Adipocyte (in vitro differentiated cells): ENCODE data around the gene TMEM132C.

Source experiments
- DNase-seq: peaks from one replicate; pipeline ENCODE4 v3.0.0-alpha.2; 2015; ENCODE audit warnings: low read depth
- H3K27me3 ChIP-seq: replicated peaks from 2 replicates; pipeline ENCODE4 v1.7.0; 2013; ENCODE audit warnings: mild to moderate bottlenecking, low read length, moderate library complexity; ENCODE audit not compliant: control insufficient read depth, insufficient read depth
- H3K36me3 ChIP-seq: 2 replicates; pipeline ENCODE4 v1.7.0; 2013; ENCODE audit warnings: low read length, mild to moderate bottlenecking, moderate library complexity; ENCODE audit not compliant: control insufficient read depth, insufficient read depth, severe bottlenecking
- H3K4me1 ChIP-seq: 2 replicates; pipeline ENCODE4 v1.7.0; 2013; ENCODE audit warnings: mild to moderate bottlenecking, low read length, moderate library complexity; ENCODE audit not compliant: control insufficient read depth, insufficient read depth
- H3K4me3 ChIP-seq: 2 replicates; pipeline ENCODE4 v1.7.0; 2013; ENCODE audit warnings: mild to moderate bottlenecking, low read length, moderate library complexity
- H3K9ac ChIP-seq: 2 replicates; pipeline ENCODE4 v1.7.0; 2013; ENCODE audit warnings: mild to moderate bottlenecking, low read length, moderate library complexity
- H3K9me3 ChIP-seq: 2 replicates; pipeline ENCODE4 v1.7.0; 2013; ENCODE audit warnings: mild to moderate bottlenecking, low read length, moderate library complexity; ENCODE audit not compliant: control insufficient read depth

The TMEM132C gene

DNA sequence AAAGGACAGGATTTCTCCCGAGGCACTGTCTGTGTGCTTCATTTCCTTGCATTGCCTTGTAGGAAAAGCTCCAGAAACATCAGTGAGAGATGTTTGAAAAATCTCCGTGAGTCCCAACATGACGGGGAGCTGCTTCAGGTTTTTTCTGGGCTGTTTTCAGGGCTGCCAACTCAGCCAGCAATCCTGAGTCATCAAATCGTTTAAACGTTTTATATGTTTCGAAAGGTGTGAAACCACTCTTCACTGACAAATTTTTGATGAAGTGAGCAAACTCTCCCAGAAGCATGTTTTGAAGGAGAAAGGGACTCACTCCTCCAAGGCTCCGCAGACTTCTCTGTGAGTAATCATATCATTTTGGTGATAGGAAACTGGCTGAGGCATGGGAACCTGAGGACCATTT lies 240.5 kb downstream of the TMEM132C start:
- Histone ChIP-seq H3K9me3 (peaks cover 6% of the 10 kb centered on the region), H3K4me3 (no peak overlapping the region), H3K4me1 (no peaks in the 10 kb centered on the region), H3K9ac (no peak overlapping the region), H3K36me3 (no peaks in the 10 kb centered on the region), H3K27me3 (no peaks in the 10 kb centered on the region)
- DNase-seq, result no peak

DNA sequence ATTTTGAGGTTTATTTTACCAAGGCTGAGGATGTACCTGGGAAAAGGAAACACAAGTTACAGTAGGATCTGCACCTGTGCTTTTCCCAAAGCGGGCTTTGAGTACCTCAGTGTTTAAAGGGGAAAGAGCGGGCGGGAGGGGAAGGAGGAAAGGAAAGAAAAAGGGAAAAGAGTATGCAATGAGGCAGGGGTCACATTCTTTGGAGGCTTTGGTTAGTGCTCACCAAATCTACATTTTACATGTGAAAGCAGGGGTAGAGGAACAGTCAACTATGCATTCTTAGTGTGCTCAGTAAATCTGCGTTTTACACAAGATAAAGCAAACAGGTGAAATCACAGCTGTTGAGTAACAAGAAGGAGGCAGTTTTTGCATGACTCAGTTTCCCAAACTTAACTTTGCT lies 242.2 kb downstream of the TMEM132C start:
- H3K4me3 ChIP-seq, result no peak overlapping the region
- DNase-seq, result no peak

DNA sequence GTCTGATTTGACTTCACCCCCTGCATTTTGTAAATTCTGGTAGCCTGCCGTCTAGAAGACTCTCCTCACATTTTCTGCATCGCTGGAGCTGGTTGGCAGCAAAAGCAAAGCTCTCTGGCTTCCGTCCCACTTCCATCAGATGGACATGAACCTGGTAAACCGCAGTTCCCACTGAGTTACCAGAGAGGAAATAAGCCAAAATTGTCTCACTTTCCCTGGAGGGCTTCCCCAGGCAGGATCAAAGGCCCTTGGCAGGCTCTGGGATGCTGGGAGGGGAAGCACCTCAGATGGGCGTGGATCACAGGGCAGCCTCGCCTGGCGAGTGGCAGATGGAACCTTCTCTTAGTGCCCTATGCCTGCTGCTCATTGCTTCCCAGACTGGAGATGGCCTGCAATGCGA lies 243.5 kb downstream of the TMEM132C start:
- Histone ChIP-seq H3K27me3 (no peaks in the 10 kb centered on the region), H3K9ac (no peak overlapping the region), H3K4me3 (no peak overlapping the region), H3K9me3 (peaks cover 3% of the 10 kb centered on the region), H3K4me1 (no peaks in the 10 kb centered on the region), H3K36me3 (no peaks in the 10 kb centered on the region)
- DNase-seq, result no peak

More for the DNA sequence above, 242.2 kb downstream of the TMEM132C start:
- no peak overlapping the region for H3K9ac ChIP-seq
- peaks cover 5% of the 10 kb centered on the region for H3K9me3 ChIP-seq
- H3K27me3 ChIP-seq, result no peaks in the 10 kb centered on the region
- no peaks in the 10 kb centered on the region for H3K36me3 ChIP-seq
- no peaks in the 10 kb centered on the region for H3K4me1 ChIP-seq

DNA sequence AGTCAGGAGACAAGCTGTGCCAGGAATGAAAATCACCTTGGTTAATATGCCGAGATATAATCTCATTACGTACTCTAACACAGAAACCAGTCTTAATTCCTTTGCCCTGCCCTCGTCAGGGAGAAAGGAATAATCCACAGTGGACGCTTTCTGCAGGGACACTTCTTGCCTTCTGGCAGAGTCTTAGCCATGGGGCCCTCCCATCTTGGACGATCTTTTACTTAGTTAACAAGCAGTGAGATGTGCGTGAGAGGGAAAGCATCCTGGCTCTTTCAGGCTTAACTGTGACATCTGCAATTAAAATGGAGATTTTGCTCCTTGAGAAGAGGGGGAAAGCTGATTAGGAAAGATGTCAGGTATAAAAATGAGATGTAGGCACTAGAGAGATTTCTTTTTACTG lies 246.4 kb downstream of the TMEM132C start:
- H3K27me3 ChIP-seq, result no peaks in the 10 kb centered on the region
- no peak overlapping the region for H3K9ac ChIP-seq
- DNase-seq, result no peak
- H3K4me3 ChIP-seq, result no peak overlapping the region
- no peaks in the 10 kb centered on the region for H3K36me3 ChIP-seq
- H3K4me1 ChIP-seq, result no peaks in the 10 kb centered on the region
- peaks cover 9% of the 10 kb centered on the region for H3K9me3 ChIP-seq

DNA sequence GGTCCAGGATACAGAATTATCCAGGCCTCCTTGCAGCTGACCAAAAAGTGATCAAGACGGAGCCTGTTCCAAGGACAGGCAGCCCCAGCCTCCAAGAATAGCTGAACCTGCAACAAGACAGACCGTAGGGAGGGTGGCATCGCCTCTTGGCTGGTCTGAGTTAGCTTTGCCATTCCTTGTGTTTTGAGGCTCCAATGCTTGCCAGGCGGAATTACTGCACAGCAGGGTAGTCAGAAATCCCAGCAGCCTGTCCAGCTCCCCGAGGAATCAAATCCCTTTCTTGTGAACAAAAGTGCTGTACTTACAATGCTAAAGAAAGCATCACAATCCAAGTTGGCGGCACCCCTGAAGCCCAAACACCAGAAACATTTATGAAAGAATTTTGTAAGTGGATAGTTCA lies 246.9 kb downstream of the TMEM132C start:
- peaks cover 9% of the 10 kb centered on the region for H3K9me3 ChIP-seq
- DNase-seq, result no peak
- H3K36me3 ChIP-seq, result no peaks in the 10 kb centered on the region
- no peak overlapping the region for H3K9ac ChIP-seq
- H3K4me3 ChIP-seq, result no peak overlapping the region
- H3K4me1 ChIP-seq, result no peaks in the 10 kb centered on the region
- no peaks in the 10 kb centered on the region for H3K27me3 ChIP-seq

DNA sequence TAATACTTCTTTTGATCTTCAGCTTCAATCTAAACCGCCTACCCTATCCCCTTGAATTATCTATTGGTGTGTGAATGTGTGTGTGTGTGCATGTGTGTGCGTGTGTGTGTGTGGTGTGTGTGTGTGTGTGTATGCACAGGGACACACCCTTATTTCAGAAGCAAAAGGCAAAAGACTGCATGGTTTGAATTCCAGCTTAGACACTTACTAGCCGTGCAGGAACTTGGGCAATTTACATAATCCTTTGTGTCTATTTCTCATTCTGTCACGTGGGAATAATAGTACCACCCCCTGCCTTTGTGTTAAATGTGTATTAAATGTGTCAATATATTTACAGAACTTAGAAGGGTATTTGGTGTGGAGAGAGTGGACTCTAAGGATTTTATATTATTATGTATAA lies 251.7 kb downstream of the TMEM132C start:
- Histone ChIP-seq H3K36me3 (no peaks in the 10 kb centered on the region), H3K27me3 (no peaks in the 10 kb centered on the region), H3K4me1 (no peaks in the 10 kb centered on the region), H3K9ac (no peak overlapping the region), H3K9me3 (peaks cover 12% of the 10 kb centered on the region), H3K4me3 (no peak overlapping the region)
- DNase-seq, result no peak

DNA sequence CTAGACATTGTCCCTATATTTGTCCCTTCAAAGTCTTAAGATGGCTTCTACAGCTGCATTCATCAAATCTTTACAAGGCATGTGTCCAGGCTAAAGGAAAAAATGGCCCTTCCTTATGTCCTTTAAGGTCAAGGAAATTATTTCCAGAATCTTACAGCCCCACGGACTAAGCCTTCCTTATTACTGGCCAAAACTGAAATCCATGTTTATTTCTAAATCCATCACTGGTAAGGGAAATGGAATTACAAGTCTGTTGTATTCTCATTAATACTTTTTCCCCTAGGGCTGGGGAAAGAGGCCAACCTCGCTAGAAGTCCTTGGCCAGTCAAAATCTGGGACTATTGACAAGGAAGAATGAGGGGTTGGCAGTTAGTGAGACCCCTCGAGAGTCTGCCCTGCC lies 252.5 kb downstream of the TMEM132C start:
- Histone ChIP-seq H3K9me3 (peaks cover 12% of the 10 kb centered on the region), H3K4me3 (no peak overlapping the region), H3K27me3 (no peaks in the 10 kb centered on the region), H3K4me1 (no peaks in the 10 kb centered on the region), H3K36me3 (no peaks in the 10 kb centered on the region), H3K9ac (no peak overlapping the region)
- no peak for DNase-seq

DNA sequence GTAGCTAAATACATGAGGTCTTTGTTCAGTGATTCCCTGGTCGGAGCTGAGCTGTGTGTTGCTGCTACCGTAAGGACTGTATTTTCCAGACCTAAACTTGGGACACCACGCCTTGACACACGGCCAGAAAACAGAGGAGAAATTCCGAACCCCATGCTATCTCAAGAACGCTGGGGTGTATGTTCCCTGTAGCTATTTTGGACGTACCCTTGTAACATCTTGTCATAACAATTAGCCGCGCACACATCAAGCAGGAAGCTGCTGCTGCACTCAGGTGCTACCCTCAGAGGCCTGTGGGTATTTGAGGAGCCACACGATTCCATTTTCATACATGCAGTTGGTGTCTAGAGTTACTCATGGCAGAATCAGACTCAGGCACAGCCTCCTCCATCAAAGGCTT lies 255.0 kb downstream of the TMEM132C start:
- Histone ChIP-seq H3K4me3 (no peak overlapping the region), H3K27me3 (no peaks in the 10 kb centered on the region), H3K9ac (no peak overlapping the region), H3K9me3 (peaks cover 9% of the 10 kb centered on the region), H3K36me3 (no peaks in the 10 kb centered on the region), H3K4me1 (no peaks in the 10 kb centered on the region)
- no peak for DNase-seq

DNA sequence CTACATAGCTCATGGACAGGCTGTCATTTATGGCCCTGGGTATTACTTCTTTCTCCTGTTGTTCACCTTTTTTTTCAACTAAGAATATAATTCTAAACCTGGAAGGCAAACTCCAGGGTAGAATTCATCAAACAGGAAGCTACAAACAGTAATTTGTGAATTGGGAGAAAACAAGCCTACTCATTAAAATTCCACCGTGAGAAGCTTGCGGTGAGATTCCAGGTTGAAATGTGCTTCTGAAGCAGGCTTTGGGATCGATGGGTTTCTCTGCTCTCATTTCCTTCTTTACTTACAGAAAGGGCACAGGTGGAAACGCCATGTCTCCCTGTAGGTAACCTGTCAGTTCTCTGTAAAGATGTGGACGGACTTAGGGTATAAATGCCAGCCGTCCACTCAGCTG lies 257.5 kb downstream of the TMEM132C start:
- H3K4me1 ChIP-seq, result no peaks in the 10 kb centered on the region
- DNase-seq, result no peak
- H3K4me3 ChIP-seq, result no peak overlapping the region
- H3K36me3 ChIP-seq, result no peaks in the 10 kb centered on the region
- no peaks in the 10 kb centered on the region for H3K27me3 ChIP-seq
- H3K9ac ChIP-seq, result no peak overlapping the region
- H3K9me3 ChIP-seq, result peaks cover 3% of the 10 kb centered on the region

DNA sequence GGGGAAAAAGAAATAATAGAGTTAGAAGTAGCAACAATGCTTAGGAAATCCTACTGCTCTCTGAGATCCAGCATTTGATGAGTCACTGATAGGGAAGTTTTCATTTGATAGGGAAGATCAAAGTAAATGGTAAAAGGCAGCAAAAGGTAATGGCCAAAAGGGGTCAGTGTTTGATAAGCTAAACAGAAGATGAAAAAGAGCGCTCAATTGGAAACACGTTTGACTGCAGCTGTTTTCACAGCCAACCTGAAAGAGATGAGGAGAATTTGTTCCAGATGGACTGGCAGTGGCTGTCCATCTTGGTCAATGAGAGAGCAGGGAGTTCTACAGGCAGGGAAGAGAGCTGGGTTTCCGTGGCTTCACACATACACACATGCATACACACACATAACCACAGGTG lies 264.2 kb downstream of the TMEM132C start:
- no peaks in the 10 kb centered on the region for H3K36me3 ChIP-seq

DNA sequence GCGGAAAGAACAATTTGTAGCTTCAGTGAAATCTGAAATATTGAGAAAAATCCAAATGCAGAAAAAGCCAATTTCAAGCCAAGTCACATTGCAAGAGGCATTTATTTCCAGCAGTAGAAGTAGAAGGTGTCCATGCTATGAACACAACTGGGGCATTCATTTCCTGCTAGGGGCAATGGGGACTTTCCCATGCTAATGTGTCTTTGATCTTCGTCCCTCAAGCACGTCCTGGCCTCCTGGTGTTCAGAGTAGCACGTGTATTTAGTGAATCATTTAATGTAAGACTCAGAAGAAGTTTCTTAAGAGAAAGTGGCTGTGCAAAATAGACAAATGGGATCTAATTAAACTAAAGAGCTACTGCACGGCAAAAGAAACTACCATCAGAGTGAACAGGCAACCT lies 267.9 kb downstream of the TMEM132C start:
- Histone ChIP-seq H3K9me3 (no peaks in the 10 kb centered on the region), H3K36me3 (no peaks in the 10 kb centered on the region), H3K9ac (no peak overlapping the region), H3K27me3 (no peaks in the 10 kb centered on the region), H3K4me3 (no peak overlapping the region), H3K4me1 (no peaks in the 10 kb centered on the region)
- no peak for DNase-seq

More for the DNA sequence above, 264.2 kb downstream of the TMEM132C start:
- no peak for DNase-seq
- H3K9ac ChIP-seq, result no peak overlapping the region
- no peaks in the 10 kb centered on the region for H3K27me3 ChIP-seq
- no peak overlapping the region for H3K4me3 ChIP-seq
- no peaks in the 10 kb centered on the region for H3K9me3 ChIP-seq
- no peaks in the 10 kb centered on the region for H3K4me1 ChIP-seq

DNA sequence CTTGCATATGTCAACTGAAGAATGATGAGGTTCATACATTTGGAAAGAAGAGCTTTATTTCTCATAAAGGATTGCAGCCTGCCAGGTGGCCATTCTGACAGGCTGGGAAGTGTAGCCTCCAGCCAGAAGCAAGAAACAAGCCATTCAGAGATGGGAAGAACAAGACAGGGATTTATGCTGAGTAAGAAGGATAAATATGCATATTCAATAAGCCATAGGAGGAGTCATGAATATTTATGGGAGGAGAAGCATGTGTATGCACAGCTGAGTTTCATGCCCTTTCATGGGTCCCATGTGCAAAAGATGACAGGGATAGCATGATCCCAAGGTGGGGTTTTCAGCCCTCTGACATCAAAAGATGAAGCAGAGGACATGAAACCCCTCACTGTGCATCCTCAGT lies 269.8 kb downstream of the TMEM132C start:
- no peaks in the 10 kb centered on the region for H3K4me1 ChIP-seq
- no peak overlapping the region for H3K9ac ChIP-seq
- DNase-seq, result no peak
- no peaks in the 10 kb centered on the region for H3K27me3 ChIP-seq
- no peak overlapping the region for H3K4me3 ChIP-seq
- H3K9me3 ChIP-seq, result no peaks in the 10 kb centered on the region
- no peaks in the 10 kb centered on the region for H3K36me3 ChIP-seq
